HFF-Myc (cell line): ENCODE measurements around the gene HSF5.

Experiments
- DNase-seq: peaks from one replicate; pipeline ENCODE4 v3.0.0-alpha.2; 2011; ENCODE audit warnings: low read depth; ENCODE audit errors: extremely low read depth
- H3K4me3 ChIP-seq: replicated peaks from 2 replicates; pipeline ENCODE4 v1.5.1; 2011; ENCODE audit warnings: low read depth, mild to moderate bottlenecking, control low read depth, low read length
- TF ChIP-seq, protein P1 (sequence below): IDR thresholded peaks from 2 replicates; pipeline ENCODE4 v1.5.1; 2012; ENCODE audit warnings: mild to moderate bottlenecking, low read depth, low read length, control low read depth; ENCODE audit errors: missing control alignments

HSF5 gene, protein sequence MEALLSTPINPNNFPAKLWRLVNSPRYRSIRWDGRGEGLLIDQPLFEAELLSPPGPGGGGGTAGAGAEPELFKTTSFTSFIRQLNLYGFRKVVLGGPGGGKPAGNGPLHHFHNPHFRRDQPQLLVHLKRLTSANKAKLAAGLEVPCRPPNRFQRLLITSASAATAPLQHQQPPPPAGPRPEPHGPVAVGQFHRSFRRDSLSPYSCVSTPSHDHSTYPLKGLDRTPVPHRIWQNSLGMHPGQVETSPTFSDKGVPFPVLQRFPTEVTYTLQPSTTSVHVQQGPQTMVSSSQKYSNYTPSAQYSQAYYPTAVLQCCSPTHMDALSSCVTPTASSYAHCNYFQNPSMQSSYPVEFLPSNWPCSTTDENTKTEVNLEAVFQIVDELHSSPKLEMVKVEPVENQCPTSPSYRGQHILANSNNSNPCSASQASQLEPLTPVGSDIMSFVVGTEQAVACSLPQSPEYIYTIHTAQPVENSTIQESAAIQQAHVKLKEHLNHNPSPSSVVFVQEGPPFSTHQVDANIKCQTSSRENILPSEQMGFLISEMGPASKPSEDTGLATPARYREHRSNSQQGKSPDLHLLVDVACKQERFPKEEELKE

DNA sequence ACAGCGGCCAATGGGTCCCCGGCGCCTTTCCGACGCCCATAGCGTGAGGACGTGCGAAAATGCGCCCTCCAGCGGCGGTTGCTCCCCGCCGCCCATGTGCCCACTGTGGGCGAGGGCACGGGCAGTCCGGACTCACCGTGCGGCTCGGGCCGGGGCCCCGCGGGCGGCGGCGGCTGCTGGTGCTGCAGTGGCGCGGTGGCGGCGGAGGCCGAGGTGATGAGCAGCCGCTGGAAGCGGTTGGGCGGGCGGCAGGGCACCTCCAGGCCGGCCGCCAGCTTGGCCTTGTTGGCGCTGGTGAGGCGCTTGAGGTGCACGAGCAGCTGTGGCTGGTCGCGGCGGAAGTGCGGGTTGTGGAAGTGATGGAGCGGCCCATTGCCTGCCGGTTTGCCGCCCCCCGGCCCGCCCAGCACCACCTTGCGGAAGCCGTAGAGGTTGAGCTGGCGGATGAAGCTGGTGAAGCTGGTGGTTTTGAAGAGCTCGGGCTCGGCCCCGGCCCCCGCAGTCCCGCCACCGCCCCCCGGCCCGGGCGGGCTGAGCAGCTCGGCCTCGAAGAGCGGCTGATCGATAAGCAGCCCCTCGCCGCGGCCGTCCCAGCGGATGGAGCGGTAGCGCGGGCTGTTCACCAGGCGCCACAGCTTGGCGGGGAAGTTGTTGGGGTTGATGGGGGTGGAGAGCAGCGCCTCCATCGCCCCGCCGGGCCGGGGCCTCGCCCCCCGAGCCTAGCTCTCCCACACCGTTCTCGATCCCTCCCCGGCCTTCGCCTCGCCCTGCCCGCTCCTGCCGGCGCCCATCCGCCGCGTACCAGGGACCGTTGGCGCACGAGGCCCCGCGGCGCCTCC, at the start of gene HSF5:
HSF5 (minus strand) TSS at position 820 of the 839 bp plus-strand sequence; CDS start at position 686, 134 bp downstream.
- no peak for DNase-seq
- TF ChIP-seq, protein P1, sequence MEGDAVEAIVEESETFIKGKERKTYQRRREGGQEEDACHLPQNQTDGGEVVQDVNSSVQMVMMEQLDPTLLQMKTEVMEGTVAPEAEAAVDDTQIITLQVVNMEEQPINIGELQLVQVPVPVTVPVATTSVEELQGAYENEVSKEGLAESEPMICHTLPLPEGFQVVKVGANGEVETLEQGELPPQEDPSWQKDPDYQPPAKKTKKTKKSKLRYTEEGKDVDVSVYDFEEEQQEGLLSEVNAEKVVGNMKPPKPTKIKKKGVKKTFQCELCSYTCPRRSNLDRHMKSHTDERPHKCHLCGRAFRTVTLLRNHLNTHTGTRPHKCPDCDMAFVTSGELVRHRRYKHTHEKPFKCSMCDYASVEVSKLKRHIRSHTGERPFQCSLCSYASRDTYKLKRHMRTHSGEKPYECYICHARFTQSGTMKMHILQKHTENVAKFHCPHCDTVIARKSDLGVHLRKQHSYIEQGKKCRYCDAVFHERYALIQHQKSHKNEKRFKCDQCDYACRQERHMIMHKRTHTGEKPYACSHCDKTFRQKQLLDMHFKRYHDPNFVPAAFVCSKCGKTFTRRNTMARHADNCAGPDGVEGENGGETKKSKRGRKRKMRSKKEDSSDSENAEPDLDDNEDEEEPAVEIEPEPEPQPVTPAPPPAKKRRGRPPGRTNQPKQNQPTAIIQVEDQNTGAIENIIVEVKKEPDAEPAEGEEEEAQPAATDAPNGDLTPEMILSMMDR = no peak
- no peak within 1 kb of the TSS for H3K4me3 ChIP-seq

DNA sequence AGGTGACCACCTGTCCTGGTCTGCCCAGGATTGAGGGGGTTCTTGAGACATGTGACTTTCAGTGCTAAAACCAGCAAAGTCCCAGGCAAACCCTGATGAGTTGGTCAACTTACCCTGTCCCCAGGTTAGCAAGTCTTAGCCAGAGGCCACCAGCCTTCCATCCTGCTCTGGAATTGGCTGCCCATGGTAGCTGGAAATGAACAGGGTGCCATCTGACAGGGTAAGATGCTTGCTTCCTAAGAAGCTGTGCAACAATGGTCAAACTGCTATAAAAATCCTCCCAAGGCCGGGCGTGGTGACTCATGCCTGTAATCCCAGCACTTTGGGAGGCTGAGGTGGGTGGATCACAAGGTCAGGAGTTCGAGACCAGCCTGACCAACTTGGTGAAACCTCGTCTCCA, 49.1 kb upstream of the HSF5 start:
- TF ChIP-seq, protein P1 = no peak
- no peak overlapping the region for H3K4me3 ChIP-seq
- no peak for DNase-seq

DNA sequence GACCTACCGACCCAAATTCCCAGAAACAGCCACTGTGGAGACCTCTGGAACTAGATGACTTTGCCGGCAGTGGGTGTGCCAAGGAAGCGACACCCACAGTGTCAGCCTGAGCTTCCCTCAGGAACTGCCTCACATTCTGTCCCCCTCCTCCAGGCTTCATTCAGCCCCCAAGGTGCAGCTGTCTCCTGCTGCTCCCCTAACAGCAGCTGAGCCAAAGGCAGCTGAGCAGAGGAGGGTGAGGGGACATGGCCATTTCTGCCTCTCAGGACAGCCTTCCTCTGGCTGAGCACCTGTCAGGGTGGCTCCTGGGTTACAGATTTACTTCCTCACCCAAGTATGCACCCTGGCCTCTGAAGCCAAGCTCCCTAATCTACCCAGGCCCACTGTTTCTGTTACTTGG, 48.3 kb upstream of the HSF5 start:
- H3K4me3 ChIP-seq = no peak overlapping the region
- DNase-seq = no peak
- TF ChIP-seq, protein P1 = no peak

DNA sequence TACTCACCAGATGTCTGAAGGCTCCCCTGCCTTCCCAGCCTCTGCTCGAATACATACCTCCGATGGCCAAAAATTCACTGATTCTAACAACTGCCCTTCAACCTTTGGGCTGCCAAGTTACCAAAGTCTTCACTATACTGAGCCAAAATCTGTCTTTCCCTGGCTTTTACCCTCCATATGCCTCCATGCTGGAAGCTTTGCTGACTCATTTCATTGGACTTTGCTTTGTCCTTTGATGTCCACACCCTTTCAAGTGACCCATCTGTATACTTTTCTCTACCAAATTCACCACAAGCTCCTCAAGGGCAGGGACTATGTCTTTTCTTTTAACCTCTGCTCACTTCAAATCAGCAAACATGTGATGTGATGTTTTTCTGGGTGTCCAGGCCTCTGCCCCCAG, 47.2 kb upstream of the HSF5 start:
- H3K4me3 ChIP-seq = no peak overlapping the region
- no peak for DNase-seq
- TF ChIP-seq, protein P1 = no peak

DNA sequence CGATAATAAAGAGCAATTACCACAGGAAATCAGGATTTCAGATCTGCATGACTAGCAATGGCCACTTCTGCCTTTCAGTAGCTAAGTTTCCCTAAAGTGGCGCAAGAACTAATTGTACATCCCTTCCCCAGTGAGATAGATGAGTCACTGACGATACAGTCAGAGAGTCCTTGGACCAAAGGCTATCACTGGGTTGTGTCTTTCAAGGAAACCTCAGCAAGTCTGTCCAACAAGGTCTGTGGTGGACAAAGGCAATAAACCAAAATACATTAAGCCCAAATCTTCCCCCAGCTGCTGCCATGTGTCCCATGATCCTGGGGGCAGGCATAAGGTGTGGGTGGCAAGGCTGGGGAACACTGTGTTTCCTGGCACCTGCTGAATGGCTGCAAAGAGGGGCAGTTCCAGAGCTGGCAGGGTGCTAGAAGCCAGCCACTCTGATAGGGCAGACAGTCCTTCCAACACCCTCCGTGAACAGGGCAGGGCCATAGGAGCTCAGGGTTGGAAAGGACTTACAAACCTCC, 46.8 kb upstream of the HSF5 start:
- TF ChIP-seq, protein P1 = no peak
- no peak overlapping the region for H3K4me3 ChIP-seq
- no peak for DNase-seq

DNA sequence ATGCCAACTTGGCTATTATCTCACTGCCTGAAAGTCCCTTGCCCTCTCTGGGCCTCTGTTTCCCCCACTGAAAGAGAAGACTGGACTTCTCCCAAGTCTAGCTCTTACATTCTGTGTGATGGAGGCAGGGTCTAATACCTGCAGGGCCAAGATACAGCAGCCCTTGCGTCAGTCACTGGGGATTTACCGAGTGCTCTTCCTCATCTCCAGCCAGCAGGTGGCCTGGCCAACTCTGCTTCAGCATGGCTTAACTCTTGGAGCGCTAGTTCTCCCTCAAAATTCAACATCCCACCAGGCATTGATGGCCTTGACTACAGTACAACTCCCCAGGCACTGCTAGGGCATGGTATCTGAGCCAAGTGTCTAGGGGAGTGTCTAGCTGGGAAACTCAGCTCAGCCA, 46.1 kb upstream of the HSF5 start:
- H3K4me3 ChIP-seq = no peak overlapping the region
- DNase-seq = no peak
- TF ChIP-seq, protein P1 = no peak
